Measurements from ENCODE around the gene NRXN3.
A peak's percentile ranks its signal among the peaks of the same experiment; 100 is the strongest.

The NRXN3 gene

GRCh38 chr14:79608446-79608845, 1438.3 kb downstream of the NRXN3 start:
- no peak for DNase-seq

- no peak for DNase-seq
Observed at GRCh38 chr14:79613625-79614024, 1443.5 kb downstream of the NRXN3 start.

DNA sequence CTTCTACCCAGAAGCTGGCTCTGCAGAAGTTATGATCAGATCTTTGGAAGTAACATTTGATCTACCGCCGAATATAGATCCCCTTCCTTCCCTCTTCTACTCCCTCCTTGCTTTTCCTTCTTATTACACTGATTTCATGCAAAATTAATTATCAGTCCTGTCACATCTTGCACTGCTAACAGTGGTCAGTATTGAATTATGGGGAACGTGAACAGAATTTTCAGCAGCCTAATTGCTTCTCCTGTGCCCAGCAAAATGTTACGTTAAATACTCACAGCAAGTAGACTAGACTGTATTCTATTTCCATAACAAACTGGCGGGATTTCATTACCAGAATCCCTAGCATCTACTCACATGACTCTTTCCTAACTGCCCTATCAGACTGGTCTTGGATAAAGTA, 1444.3 kb downstream of the NRXN3 start:
- no peak for DNase-seq

- DNase-seq, result no peak
Observed at GRCh38 chr14:79627058-79627457, 1456.9 kb downstream of the NRXN3 start.

DNA sequence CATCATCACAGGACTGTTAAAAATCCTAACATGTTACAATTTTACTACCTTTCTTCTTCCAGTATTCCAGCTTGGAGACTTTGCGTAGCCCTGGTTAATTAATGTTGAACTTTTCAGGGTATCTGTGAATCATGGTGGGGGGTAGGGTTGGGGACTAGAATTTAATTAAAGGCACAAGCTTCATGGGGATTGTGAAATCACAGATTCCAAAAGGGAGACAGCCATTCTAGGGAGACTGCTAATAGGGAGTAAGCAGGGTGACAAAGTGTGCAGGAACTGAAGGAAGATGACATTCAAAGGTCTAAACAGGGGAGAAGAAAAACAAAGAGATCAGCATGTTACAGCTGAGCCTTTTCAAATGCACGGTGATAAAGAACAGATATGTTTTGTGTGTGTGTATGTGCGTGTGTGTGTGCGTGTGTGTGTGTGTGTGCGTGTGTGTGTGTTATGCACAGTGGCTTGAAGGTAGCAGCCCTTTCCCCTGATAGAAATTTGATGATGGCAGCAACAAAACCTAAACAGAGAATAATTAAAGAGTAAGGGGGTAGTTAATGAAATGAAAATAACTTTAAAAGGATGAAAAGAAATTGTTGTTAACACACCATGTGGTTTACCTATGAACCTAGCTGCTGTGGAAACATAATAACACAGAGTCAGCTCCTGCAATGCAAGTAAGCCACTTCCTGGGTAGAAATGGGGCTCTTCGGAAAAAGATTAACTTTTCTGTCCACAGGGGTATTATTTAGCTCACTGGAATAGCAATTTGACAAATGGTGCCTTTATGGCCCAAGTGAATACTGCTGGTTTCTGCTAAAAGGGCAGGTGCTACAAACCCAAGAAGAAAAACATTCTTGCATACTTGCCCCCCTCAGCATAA, 1459.5 kb downstream of the NRXN3 start:
- no peak for DNase-seq

DNA sequence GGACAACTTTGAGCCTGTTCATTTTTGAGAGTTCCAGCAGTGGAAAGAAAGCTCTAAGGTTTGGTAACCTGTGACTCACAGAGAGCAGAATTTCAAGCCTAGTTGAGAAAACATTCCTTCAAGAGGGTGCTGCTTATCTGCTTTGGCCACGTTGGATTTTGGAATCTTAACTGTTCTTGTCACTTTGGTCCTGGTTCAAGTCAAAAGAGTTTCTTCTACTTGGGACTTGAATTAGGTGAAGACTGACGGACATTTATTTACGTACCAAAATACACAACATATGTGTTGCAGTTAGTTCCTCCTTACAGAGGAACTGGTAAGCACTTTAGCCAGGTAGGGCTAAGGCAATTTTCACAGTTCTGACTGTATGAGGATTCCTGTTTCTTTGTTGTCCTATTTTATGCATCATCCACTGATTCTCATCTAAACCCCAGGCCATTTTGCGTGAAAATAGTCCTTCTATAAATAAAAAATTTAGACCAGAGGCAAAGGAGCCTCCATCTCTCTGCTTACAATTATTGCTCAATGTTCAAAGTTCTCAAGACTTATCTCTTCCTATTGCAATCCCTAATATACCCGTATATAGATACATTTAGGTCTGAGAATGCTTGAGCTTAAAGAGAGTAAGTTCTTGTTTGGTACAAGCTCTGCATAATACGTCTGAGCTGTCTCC, 1460.3 kb downstream of the NRXN3 start:
- DNase-seq, result no peak

GRCh38 chr14:79631276-79631675, 1461.1 kb downstream of the NRXN3 start:
- DNase-seq, result no peak

DNA sequence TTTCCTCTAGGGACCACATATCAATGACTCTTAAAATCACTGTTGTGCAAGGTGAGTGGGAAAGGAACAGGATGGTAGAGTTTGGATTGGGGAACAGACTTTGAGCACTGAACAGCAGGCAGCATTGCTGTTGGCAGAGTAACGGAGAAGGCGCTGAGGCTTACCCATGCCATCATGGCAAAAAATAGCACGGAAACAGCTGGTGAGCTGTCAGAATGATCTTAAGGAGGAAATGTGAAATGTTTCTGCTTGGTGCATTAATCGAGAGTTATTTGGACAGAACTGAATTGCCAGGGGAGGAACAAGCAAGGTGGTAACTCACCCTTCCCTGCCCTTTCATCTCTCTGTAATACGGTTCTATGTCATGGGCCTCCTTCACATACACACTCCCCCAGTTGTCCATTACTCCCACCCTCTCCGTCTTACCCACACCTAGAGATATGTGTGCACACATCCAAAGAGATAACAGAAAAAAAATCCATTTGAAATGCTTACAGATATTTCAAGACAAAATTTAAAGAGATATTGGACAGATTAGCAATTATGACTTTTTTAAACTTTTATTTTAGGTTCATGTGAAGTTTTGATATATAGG, 1468.6 kb downstream of the NRXN3 start:
- DNase-seq, result no peak

GRCh38 chr14:79639613-79640012, 1469.4 kb downstream of the NRXN3 start:
- DNase-seq, result no peak

GRCh38 chr14:79641371-79641770, 1471.2 kb downstream of the NRXN3 start:
- no peak for DNase-seq

DNA sequence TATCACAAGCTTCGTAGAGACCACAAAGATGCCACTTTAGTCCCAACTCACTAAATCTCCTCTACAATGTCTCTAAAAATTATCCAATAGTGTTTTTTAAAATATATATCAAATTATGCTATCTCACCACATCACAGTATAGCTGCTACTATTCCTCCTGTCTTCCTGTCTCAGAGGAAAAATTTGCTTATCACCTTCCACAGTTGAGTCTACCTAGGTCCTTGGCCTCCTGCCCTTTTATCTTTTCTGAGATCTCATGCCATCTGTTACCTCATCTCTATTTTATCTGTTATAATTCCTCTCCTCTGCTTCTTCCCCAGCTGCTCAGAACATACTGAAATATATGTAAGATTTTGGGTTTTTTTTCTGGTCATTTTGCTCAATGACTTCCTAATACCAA, 1473.0 kb downstream of the NRXN3 start:
- no peak for DNase-seq

GRCh38 chr14:79645753-79646362, 1475.7 kb downstream of the NRXN3 start:
- no peak for DNase-seq

DNA sequence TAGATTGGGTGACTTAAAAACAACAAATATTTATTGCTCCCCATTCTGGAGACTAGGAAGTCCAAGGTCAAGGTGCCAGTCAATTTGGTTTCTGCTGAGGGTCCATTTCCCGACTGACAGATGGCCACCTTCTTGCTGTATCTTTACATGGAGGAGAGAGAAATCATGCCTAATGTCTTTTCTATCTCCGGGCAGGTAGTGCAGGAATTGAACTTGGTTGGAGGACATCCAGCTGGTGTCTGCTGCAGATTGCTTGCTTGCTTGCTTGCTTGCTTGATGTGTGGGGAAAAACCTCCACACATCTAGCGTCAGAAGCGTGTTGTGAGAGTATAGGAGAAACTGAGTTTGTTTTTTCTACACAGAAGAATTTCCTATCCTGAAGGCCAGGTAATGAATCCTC, 1479.7 kb downstream of the NRXN3 start:
- no peak for DNase-seq

DNA sequence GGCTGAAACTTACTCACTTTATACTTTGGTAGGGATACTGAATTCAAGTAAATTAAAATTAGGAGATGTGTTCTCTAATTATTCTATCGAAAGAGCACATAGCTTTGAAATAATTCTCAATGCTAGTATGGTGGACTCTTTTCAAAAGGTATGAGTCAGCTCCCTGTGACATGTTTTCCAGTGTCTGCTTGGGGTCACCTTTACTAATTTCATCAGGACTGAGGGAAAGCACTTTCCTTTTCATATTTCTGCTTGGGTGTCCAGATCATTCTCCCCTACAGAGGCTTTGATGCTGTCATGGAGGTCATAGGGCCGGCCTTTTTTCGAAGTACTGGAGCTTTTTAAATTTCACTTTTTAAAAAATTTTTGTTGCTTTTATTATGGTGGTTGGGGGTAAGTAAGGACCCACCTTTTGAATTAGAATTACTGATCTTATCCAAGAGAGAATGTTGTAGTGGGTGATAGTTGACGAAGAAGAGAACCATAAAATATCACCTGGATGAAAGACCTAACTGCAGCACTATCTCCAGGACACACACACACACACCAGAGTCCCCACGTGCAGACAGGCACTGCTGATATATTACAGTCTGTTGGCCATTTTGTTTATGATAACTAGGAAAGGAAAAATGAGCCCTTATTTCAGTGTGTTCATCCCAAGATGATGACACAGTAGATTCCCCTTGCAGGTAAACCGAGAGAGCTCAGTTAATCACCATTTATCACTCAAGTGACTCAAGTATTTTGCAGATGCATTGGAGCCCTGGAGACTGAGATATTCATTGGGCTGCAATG, 1482.5 kb downstream of the NRXN3 start:
- no peak for DNase-seq

DNA sequence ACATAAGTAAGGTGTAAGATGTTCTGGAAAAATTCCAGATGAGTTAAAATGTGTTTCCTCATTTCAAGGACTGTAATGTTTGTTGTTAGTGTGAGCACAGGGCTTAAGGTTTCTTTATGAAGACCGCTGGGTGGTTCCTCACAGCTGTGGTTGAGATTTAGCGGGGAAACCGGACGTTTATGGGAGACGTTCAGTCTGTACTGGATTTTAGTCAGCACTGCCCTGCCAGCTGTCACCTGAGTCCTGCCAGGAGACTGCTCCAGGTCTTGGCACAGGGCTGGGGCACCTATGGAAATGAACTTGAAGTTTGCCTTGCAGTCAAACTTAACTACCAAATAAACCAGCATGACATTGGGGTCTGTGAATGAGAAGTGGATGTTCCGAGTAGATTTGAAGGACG, 1485.9 kb downstream of the NRXN3 start:
- no peak for DNase-seq

DNA sequence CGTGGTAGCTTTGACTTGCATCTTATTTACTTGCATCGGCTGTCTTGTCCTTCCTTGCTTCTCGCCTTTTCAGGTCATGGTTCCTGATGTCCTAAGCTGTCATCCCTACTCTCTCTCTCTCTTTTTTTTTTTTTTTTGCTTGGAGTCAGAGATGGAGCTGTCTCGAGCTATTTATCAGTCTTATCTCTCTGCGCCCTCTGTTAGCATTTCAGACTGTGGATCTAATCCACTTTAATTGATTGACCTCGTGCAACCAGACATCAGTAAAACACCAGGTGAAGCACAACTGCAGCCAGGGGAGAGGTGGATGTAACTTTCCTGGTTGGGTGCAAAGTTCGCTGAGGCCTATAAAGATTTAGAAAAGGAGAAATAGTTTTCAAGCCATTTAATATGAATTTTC, 1486.3 kb downstream of the NRXN3 start:
- no peak for DNase-seq

DNA sequence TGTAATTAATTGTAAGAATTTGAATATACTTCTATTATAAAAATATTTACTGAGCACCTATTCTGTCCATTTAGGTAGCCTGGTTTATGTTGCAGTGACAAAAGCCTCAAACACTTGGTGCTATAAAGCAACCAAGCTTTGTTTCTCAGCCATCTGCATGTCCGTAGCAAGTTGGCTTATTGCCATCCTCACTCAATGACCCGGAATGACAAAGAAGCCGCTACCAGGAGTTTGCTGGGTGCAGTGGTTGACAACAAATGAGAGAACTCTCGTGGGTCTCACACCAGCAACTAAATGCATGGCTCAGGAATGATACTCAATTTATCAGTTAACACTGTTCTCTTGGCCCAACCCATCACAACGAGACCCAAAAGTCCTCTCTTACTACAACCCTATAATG, 1488.0 kb downstream of the NRXN3 start:
- DNase-seq, result peak in 1 of 2 experiments; percentile 8

DNA sequence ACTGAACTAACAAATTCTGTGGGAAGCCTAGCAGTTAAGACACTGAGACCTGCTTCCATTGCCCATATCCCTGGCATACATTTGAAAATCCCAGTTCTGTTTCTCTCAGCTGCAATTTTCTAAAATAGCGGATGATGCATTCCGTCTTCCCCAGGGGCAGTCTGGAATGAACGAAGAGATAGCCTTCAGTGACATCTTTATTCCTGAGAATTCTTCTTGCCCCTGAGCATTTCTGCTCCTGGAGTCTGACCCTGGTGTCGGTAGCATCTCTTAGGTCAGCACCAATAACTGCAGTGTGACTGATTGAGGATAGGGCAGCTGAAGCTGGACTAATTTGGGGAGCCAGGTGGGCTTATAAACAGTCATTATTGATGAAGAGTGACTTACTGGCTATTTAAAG, 1488.6 kb downstream of the NRXN3 start:
- DNase-seq, result no peak

DNA sequence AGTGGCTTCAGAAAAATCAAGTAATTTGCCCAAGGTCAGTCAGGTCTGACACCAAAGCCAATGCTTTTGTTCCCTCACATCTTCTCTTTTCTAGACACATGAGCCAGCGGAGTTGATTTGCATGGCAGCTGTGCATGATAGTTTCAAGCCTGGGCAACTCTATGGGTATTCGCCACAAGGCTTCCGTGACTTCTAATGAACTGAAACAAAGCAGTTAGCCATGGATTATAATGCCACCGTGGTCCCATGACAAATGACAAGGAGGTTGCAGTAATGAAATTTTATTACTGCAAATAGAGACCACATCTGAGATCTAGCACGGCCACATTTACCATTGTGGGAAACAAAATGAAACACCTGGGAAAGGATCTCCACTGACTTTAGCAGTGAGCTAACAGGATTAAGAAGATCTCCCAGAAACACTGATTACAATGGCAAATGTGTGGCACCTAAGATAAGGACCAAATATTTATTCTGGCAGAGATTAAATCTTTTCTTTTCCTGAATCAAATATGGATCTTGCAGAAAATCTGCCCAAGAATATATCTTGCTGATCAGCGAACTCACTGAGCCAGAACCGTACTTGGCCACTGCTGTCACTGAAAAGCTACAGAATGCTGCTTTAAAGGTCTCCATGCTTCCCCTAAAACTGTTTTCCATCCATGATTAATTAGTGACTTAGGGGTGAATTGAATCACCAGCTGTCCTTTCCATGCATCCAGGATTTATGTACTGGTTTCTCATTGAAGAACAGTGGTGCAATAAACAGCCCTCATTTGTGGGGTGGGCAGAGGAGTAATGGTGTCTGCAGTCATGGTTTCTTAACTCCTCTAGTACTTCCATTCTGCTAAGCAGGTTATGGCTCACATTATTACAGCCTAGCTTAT, 1490.1 kb downstream of the NRXN3 start:
- no peak for DNase-seq

DNA sequence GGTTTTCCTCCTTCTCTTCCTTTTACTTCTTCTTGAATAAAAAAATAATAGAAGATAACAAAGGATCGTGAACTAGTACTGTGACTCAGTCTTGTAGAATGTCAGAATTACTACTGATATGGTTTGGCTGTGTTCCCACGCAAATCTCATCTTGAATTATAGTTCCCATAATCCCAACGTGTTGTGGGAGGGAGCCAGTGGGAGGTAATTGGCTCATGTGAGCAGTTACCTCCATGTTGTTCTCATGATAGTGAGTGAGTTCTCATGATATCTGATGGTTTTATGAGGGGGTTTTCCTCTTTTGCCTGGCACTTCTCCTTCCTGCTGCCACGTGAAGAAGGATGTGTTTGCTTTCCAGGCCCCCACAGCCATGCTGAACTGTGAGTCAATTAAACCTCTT, 1491.6 kb downstream of the NRXN3 start:
- DNase-seq, result no peak

GRCh38 chr14:79663453-79663852, 1493.3 kb downstream of the NRXN3 start:
- DNase-seq, result no peak

DNA sequence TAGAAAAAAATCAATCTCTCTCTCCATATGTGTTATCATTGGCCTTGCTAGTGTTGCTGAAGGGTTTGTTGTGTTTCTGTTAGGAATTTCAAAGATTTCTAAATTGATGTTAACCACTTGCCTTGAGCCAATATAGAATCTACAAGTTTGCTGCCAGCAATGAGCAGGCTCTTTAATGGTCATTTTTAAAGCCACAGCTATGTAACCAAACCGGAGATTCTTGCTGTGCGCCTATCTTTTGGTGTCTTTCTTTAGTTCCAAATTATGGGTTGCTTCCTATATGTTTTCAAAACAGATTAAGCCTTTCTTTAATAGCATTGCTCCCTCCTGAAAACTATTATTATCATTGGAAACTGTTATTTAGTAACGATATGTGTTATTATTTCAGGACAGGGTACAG, 1495.4 kb downstream of the NRXN3 start:
- no peak for DNase-seq
